ENCODE results near the gene CRLF1. TPM values are rescaled to one million over a fixed set of nuclear protein-coding genes. Genes with fewer than 3 reads are reported as not detected.

CRLF1 gene, protein sequence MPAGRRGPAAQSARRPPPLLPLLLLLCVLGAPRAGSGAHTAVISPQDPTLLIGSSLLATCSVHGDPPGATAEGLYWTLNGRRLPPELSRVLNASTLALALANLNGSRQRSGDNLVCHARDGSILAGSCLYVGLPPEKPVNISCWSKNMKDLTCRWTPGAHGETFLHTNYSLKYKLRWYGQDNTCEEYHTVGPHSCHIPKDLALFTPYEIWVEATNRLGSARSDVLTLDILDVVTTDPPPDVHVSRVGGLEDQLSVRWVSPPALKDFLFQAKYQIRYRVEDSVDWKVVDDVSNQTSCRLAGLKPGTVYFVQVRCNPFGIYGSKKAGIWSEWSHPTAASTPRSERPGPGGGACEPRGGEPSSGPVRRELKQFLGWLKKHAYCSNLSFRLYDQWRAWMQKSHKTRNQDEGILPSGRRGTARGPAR
- 0.21 and 1.2 TPM in 2 replicates for total RNA-seq

DNA sequence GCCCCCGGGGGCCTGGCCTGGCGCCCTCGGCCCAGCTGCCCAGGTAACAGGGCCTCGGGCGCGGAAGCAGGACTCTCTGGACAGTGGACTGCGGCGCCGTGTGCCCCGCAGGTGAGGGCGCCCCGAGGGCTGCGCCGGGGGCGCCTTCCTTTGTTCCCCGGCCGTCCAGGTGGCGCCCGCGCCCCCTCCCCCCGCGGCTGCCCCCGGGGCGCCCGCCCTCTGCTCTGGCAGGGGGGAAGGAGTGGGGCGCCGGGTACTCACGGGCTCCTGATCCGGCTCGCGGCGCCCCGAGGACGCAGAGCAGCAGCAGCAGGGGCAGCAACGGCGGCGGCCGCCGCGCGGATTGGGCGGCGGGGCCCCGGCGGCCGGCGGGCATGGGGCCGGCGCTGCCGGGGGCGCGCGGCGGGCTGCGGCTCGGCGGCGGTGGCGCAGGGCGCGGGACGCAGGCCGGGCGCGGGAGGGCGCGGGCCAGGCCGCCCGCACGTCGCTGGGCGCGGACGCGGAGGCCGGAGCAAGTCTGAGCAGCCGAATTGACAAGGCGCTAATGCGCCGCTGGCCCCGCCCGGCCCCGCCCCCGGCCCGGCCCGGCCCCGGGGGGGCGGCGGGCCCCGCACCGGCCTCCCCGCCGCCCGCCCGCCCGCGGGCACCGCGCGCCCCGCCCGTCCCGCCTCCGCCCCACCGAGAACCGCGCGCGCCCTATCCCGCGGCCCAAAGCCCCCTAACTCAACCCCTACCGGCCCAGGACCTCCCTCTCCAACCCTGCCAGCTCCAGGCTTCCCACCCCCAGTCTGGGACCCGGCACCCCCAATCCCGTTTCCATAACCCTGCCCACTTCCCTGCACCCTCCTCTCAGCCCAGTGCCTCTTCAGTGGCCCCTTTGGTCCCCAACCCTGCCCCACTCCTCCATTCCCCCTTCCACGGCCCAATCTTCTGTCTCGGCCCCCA lies at the start of gene CRLF1:
Gene CRLF1 (minus strand): TSS at position 519 of the 945 bp plus-strand sequence. CDS start 143 bp downstream, at position 376.

DNA sequence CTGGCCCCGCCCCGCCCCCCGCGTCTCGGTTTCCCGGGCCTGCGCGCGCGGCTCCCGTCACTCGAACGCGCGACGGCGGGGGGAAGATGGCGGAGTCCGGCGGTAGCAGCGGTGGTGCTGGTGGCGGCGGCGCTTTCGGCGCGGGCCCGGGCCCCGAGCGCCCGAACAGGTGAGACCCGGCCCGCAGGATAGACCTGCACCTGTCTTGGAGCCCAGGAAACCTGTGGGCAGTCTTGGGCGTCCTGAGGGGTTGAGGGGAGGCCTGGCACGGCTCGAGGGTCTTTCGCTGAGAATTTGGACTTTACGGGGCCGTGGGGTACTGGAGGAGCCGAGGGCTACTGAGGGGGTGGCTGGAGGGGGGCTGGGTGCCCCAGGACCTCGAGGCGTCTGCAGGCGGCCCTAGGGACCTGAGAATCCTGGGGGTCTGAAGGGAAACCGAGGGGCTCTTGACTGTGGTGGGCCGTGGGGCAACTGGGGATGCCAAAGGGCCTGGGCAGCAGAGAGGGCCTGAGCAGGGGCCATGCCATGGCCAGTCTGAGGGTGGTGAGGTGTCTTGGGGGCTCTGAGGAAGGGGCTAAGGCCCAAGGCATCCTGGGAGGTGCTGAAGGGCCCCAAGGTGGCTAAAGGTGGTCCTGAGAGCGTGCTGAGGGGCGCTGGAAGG lies 30.5 kb upstream of the CRLF1 start, which contains the start of gene KLHL26:
Gene KLHL26 (plus strand): TSS at position 60 of the 661 bp plus-strand sequence. CDS start 27 bp downstream, at position 87.

DNA sequence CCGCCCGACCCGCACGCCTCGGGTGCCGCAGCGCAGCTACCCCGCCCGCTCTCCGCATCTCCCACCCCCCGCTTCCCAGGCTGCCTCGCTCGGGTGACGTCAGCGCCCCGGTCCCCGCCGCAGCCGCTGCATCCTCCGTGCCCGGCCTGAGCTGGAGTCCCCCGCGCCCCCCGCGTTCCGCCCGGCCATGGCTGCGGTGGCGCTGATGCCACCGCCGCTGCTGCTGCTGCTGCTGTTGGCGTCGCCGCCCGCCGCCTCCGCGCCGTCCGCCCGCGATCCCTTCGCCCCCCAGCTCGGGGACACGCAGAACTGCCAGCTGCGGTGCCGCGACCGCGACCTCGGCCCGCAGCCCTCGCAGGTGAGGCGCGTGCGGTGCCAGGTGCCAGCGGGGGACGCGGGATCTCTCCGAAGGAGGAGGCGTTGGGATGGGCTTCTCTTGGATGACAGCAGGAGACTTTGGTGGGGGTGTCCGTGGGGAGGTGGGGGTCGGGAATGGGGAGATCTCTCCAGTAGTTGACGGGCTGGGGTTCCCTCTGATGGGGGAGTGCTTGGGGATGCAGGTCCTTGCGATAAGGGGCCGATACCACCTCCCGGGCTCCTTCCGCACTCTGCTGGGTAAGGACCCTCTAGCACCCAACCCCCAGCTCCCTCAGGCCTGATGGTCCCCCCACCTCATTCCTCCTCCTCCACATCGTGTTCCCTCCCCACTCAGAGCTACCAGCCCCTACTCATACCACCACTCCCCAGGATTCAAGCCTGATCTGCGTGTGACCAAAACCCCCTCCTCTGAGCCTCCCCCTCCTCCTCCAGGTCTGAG lies 6.4 kb upstream of the CRLF1 start, which contains the start of gene TMEM59L:
Gene TMEM59L (plus strand): TSS at position 99 of the 817 bp plus-strand sequence. CDS start 89 bp downstream, at position 188.

DNA sequence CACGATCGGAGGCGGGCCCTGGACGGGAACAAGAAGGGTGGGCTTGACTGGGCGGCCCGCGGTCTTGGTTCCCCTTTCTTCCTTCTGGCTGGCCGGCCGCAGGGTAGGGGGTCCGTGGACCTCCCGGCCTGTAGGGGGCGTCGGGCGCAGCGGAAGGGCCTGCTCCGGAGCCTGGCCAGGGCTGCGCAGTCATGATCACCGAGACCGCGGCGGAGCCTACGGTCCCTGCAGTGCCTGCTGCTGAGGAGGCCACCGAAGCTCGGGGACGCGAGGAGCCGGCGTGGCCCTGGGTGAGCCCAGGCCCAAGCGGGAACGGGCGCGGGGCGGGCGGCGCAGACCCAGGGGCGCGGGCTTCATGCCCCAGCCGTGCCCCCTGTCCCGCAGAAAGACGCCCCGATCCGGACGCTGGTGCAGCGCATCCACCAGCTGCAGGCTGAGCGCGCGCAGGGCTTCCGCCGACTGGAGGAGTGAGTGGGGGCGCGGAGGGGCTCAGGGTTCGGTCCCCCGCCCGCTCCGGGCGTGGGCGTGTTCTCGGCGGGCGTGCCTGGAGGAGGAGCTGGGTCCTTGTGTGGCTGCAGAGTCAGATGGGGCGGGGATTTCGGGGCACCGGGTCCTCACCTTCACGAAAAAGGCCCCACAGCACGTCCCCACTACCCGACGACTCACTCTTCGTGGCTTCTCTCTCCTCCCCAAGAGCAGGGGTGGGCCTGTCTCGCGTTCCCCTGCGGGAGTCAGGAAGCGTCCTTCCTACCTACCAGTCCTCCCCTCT lies 17.8 kb downstream of the CRLF1 start, which contains the start of gene REX1BD:
Gene REX1BD (plus strand): TSS at position 188 of the 769 bp plus-strand sequence. CDS start 4 bp downstream, at position 192.

DNA sequence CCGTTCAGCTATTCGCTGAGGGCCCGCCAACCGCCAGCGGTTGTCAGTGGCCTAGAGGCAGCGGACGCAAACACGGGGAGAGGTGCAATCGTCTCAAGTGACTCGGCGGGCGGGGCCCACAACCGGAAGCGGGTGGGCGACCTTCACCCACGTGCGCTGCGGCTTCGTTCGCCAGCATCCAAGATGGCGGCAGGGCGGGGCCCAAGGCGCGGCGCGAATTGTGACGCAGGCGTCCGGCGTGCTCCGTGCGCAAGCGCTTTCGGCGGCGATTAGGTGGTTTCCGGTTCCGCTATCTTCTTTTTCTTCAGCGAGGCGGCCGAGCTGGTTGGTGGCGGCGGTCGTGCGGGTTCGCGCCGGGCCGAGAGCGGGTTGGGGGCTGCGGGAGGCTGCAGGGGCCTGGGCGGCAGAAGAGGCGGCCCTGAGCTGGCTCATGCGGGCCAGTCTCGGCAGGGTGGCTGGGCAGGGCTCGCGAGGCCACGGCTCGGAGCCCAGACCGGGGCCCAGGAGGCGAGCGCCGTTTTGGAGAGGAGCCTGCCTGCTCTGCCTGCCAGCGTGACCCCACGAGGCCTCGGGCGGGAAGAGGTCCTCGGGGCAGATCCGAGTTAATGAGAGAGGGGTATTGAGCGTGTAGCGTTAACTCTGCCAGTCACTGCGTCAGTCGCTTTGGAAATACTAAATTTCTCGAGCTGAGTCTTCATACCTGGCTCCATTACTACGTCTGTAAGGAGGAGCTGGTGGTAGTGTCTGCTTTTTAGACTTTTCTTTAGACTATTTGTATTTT lies 34.8 kb downstream of the CRLF1 start, which contains the start of gene UBA52:
Gene UBA52 (plus strand): TSS at position 294 of the 781 bp plus-strand sequence. CDS start 1,444 bp downstream, outside the sequence.

DNA sequence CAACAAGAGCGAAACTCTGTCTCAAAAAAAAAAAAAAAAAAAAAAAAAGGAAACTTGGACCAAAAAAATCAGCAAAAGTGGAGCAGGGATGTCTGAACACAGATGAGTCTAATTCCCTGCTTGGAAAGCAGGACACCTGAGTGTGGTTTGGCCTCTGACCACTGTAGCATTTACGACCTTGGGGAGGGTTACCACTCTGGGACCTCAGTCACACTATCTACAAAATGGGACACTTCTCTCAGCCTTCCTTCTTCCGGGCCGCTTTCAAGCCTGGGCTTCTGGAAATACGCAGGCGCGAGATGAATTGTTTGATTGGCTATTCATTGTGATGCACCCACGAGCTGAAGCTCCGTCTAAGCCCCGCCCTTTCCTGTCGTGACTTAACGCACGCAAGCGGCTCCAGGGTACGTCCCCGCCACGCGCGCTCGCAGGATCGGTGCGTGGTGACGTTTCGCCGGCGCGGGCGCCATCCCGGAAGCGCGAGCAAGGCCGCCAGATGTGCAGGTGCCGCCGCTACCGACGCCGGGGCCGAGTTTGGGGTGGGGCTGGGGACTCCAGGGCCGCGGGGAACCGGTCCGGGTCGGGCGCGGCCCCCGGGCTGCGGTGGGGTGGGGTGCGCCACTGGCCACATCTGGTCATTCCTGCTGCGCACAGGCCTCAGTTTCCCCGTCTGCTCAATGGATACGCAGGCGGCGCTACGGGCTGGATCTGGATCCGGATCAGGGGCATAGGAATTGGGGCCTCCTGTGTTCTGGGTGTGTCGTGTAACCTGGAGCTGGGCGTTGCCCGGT lies 49.0 kb downstream of the CRLF1 start, which contains the start of gene KXD1:
Gene KXD1 (plus strand): TSS at position 460 of the 791 bp plus-strand sequence. CDS start 4,187 bp downstream, outside the sequence.

Other genes with a start within 250 kb of the CRLF1 start
- 79.5 and 141 TPM in 2 replicates for gene GDF15, start 220.6 kb downstream of the CRLF1 start, total RNA-seq
- not detected in 2 replicates for gene LRRC25, start 209.2 kb downstream of the CRLF1 start, total RNA-seq
- gene SSBP4, start 187.4 kb downstream of the CRLF1 start, total RNA-seq: 37.6 and 44.5 TPM in 2 replicates
- gene ISYNA1, start 168.7 kb downstream of the CRLF1 start, total RNA-seq: 33.9 and 41.7 TPM in 2 replicates
- gene ELL, start 84.7 kb downstream of the CRLF1 start, total RNA-seq: 9.8 and 10.1 TPM in 2 replicates
- 211 and 228 TPM in 2 replicates for gene FKBP8, start 63.2 kb downstream of the CRLF1 start, total RNA-seq
- 66.5 and 73.5 TPM in 2 replicates for gene KXD1, start 48.9 kb downstream of the CRLF1 start, total RNA-seq
- 916 and 1,024 TPM in 2 replicates for gene UBA52, start 34.9 kb downstream of the CRLF1 start, total RNA-seq
- gene REX1BD, start 18.0 kb downstream of the CRLF1 start, total RNA-seq: 38.2 and 69.9 TPM in 2 replicates
- gene TMEM59L, start 6.1 kb upstream of the CRLF1 start, total RNA-seq: 0.85 TPM in 1 of 2 replicates, not detected in the other
- 2.9 and 4.0 TPM in 2 replicates for gene KLHL26, start 30.2 kb upstream of the CRLF1 start, total RNA-seq
- 0.72 and 1.1 TPM in 2 replicates for gene CRTC1, start 76.9 kb upstream of the CRLF1 start, total RNA-seq
- not detected in 2 replicates for gene COMP, start 184.5 kb upstream of the CRLF1 start, total RNA-seq
- gene UPF1, start 225.2 kb upstream of the CRLF1 start, total RNA-seq: 61.2 and 75.0 TPM in 2 replicates

Measured in tracheal epithelial cell (primary cell).